Body of pancreas (tissue), 4 donors: ENCODE data around the gene MARCHF4. TPM values are rescaled to one million over a fixed set of nuclear protein-coding genes. Genes with fewer than 3 reads are reported as not detected.

Source experiments
- ATAC-seq: fragments of 150-250 bp; one replicate; pipeline ENCODE4 v1.9.1; 2016
- DNase-seq, 4 donors: peaks; one replicate each; pipeline ENCODE4 v3.0.0-alpha.2; 2019
- H3K27ac ChIP-seq, 4 donors: fragments of 200-600 bp; sonication (generic); 1 replicate in 3 of 4; 2 replicates in 1 of 4; pipeline versions ENCODE4 v1.5.1 to v1.6.1; 2016 to 2019; ENCODE audit warnings: mild to moderate bottlenecking in 1 of 4, mixed read lengths in 1 of 4, moderate library complexity in 1 of 4
- H3K27me3 ChIP-seq, 2 donors: fragments of 200-600 bp; sonication (generic); one replicate each; pipeline ENCODE4 v1.6.0; 2016; ENCODE audit warnings: mild to moderate bottlenecking in 1 of 2
- H3K36me3 ChIP-seq, 2 donors: fragments of 200-600 bp; sonication (generic); replicated peaks in 1 of 2; 2 replicates each; pipeline ENCODE4 v1.5.1; 2016; ENCODE audit warnings: low read depth in 2 of 2; ENCODE audit not compliant: insufficient read depth in 1 of 2
- H3K4me1 ChIP-seq: fragments of 200-600 bp; sonication (generic); one replicate; pipeline ENCODE4 v1.6.0; 2016
- H3K4me3 ChIP-seq, 2 donors: fragments of 200-600 bp; sonication (generic); 1 replicate in 1 of 2; 2 replicates in 1 of 2; pipeline ENCODE4 v1.5.1; 2016 to 2019
- H3K9me3 ChIP-seq, 3 donors: fragments of 200-600 bp; sonication (generic); 1 replicate in 2 of 3; 2 replicates in 1 of 3; pipeline ENCODE4 v1.5.1; 2016
- CTCF ChIP-seq, 7 experiments: fragments of 450-650 bp in 4 of 7; fragments of 200-600 bp in 3 of 7; sonication (generic) in 3 of 7; IDR thresholded peaks; one replicate each; pipeline ENCODE4 v1.5.1; 2016 to 2019; ENCODE audit warnings: antibody characterized with exemption in 7 of 7
- POLR2A ChIP-seq, 3 donors: fragments of 450-650 bp; IDR thresholded peaks; one replicate each; pipeline ENCODE4 v1.6.1; 2016; ENCODE audit warnings: antibody characterized with exemption in 3 of 3, mild to moderate bottlenecking in 2 of 3
- WGBS, 2 donors: methylation state at CpG; one replicate each; pipeline ENCODE4 v1.1.5; 2017; 5-methylcytosine and 5-hydroxymethylcytosine counted together
- intact Hi-C: fragments of 100-400 bp; cut with DNase I; formaldehyde crosslinking; loops from one replicate; pipeline ENCODE4 v1.15.1; 2023
- total RNA-seq, 2 donors: library from RNA; depleted of rRNA; stranded (reverse); fragments of >200 nt; gene quantifications; one replicate each; pipeline ENCODE4 v1.1.0, GENCODE V29; 2016

Gene MARCHF4
- total RNA-seq, 2 donors from 2014 or later, result 0.52 to 2.6 TPM

GRCh38 chr2:216354306-216354705, 18.0 kb downstream of the MARCHF4 start:
- intact Hi-C loops, result no loop called here
- no peaks in the 10 kb centered on the region for H3K9me3 ChIP-seq
- TF ChIP-seq POLR2A (IDR thresholded peaks at IDR 0.05), result no peak
- no peak for TF ChIP-seq CTCF (IDR thresholded peaks at IDR 0.05)
- no peaks in the 10 kb centered on the region for H3K4me1 ChIP-seq
- no peaks in the 10 kb centered on the region for H3K27me3 ChIP-seq
- no peaks in the 10 kb centered on the region for H3K36me3 ChIP-seq
- WGBS, 2 donors, result 58% methylated on average over 4 of the region's 4 CpGs
- H3K27ac ChIP-seq, result no peak overlapping the region
- no peak for DNase-seq
- H3K4me3 ChIP-seq, result no peak overlapping the region
- no peak for ATAC-seq

GRCh38 chr2:216352653-216353270, 19.5 kb downstream of the MARCHF4 start:
- no peaks in the 10 kb centered on the region for H3K36me3 ChIP-seq
- H3K9me3 ChIP-seq, result no peaks in the 10 kb centered on the region
- intact Hi-C loops, result no loop called here
- TF ChIP-seq CTCF (IDR thresholded peaks at IDR 0.05), result no peak
- 51 to 52% methylated on average over 5 of the region's 5 CpGs for WGBS, 2 donors
- no peak overlapping the region for H3K27ac ChIP-seq
- H3K27me3 ChIP-seq, result no peaks in the 10 kb centered on the region
- DNase-seq (no peak), ATAC-seq (no peak)
- H3K4me3 ChIP-seq, result no peak overlapping the region
- H3K4me1 ChIP-seq, result no peaks in the 10 kb centered on the region

GRCh38 chr2:216351172-216351925, 20.9 kb downstream of the MARCHF4 start:
- ATAC-seq (no peak), DNase-seq (no peak)
- intact Hi-C loops, result no loop called here
- no peak overlapping the region for H3K4me3 ChIP-seq
- H3K4me1 ChIP-seq, result no peaks in the 10 kb centered on the region
- no peaks in the 10 kb centered on the region for H3K36me3 ChIP-seq
- no peak overlapping the region for H3K27ac ChIP-seq
- H3K9me3 ChIP-seq, result no peaks in the 10 kb centered on the region
- TF ChIP-seq POLR2A (IDR thresholded peaks at IDR 0.05), result no peak
- TF ChIP-seq CTCF (IDR thresholded peaks at IDR 0.05), result no peak
- WGBS, 2 donors, result 72 to 85% methylated on average over 5 of the region's 5 CpGs
- H3K27me3 ChIP-seq, result no peaks in the 10 kb centered on the region

GRCh38 chr2:216350214-216350791, 22.0 kb downstream of the MARCHF4 start:
- 78% methylated on average over 3 of the region's 3 CpGs for WGBS, 2 donors
- Histone ChIP-seq H3K27ac (no peak overlapping the region), H3K4me1 (no peaks in the 10 kb centered on the region), H3K27me3 (no peaks in the 10 kb centered on the region), H3K36me3 (no peaks in the 10 kb centered on the region), H3K4me3 (no peak overlapping the region), H3K9me3 (no peaks in the 10 kb centered on the region)
- DNase-seq, result no peak
- no peak for ATAC-seq
- TF ChIP-seq POLR2A (IDR thresholded peaks at IDR 0.05), result no peak
- no peak for TF ChIP-seq CTCF (IDR thresholded peaks at IDR 0.05)
- intact Hi-C loops, result no loop called here
